ENCODE measurements around the gene GRM5.

DNA sequence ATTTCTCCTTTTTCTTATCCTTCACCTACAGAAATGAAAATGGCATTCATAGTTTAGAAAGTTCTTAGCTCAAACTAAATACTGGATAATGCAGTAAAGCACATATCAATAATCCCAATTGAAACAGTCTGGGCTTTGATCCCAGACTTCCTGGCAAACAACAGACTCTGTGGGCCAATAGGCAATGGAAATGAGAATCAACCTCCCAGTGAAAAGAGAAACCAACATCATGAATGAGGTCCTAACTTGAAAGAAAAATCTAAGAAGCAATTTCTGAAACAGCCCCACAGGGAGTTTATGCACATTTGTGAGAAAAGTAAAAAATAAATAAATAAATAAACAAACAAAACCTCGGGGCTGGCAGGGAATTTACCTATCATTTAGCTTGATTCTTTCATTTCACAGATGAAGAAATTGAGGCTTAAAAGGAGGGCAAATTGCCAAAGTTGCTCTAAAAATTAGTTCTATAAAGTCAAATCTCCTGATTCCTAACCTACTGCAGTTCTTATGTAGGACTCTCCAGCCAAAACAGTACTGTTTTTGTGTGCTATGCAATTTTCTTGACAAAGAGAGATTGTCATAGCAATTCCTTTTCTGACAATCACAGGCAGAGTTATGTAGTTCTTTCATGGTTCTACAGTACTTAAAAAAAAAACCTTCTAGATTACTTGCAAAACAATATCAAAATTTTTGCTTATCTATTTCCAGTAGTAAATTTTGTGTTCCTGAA, 265.8 kb downstream of the GRM5 start:
- TF ChIP-seq SIN3A (IDR thresholded peaks at IDR 0.05; ENCODE audit: borderline replicate concordance, insufficient read depth, low read depth, low read length): no peak
- TF ChIP-seq, protein P1, sequence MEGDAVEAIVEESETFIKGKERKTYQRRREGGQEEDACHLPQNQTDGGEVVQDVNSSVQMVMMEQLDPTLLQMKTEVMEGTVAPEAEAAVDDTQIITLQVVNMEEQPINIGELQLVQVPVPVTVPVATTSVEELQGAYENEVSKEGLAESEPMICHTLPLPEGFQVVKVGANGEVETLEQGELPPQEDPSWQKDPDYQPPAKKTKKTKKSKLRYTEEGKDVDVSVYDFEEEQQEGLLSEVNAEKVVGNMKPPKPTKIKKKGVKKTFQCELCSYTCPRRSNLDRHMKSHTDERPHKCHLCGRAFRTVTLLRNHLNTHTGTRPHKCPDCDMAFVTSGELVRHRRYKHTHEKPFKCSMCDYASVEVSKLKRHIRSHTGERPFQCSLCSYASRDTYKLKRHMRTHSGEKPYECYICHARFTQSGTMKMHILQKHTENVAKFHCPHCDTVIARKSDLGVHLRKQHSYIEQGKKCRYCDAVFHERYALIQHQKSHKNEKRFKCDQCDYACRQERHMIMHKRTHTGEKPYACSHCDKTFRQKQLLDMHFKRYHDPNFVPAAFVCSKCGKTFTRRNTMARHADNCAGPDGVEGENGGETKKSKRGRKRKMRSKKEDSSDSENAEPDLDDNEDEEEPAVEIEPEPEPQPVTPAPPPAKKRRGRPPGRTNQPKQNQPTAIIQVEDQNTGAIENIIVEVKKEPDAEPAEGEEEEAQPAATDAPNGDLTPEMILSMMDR (IDR thresholded peaks at IDR 0.05): no peak

Measured in Panc1 (cell line).